RPMI8226 (cell line): ENCODE data around the gene GLIPR1L1.
A peak's percentile ranks its signal among the peaks of the same experiment; 100 is the strongest.
"Not testable (repeated sequence)": the region's sequence is repeated elsewhere in the genome, so short reads cannot be mapped to it uniquely, and the experiment has no call there.

ENCODE experiments used
- DNase-seq: peaks from one replicate; pipeline ENCODE4 v3.0.0-alpha.2; 2015

The GLIPR1L1 gene

GRCh38 chr12:75334384-75335030, at the start of gene GLIPR1L1:
GLIPR1L1 (plus strand) TSS chr12:75334670; CDS start chr12:75334729, 59 bp downstream.
- DNase-seq = peak; percentile 83

- DNase-seq = no peak
Measured at GRCh38 chr12:75288860-75289259, 45.6 kb upstream of the GLIPR1L1 start.

GRCh38 chr12:75289753-75290152, 44.7 kb upstream of the GLIPR1L1 start:
- DNase-seq = no peak

GRCh38 chr12:75291014-75291413, 43.5 kb upstream of the GLIPR1L1 start:
- no peak for DNase-seq

- DNase-seq = no peak
Measured at GRCh38 chr12:75294336-75294735, 40.1 kb upstream of the GLIPR1L1 start.

GRCh38 chr12:75294797-75295196, 39.7 kb upstream of the GLIPR1L1 start:
- DNase-seq = no peak

- no peak for DNase-seq
Measured at GRCh38 chr12:75302225-75302624, 32.2 kb upstream of the GLIPR1L1 start.

- DNase-seq = no peak
Measured at GRCh38 chr12:75302781-75303180, 31.7 kb upstream of the GLIPR1L1 start.

GRCh38 chr12:75305412-75306332, 28.8 kb upstream of the GLIPR1L1 start:
- no peak for DNase-seq

- DNase-seq = no peak
Measured at GRCh38 chr12:75308279-75308678, 26.2 kb upstream of the GLIPR1L1 start.

GRCh38 chr12:75311369-75311768, 23.1 kb upstream of the GLIPR1L1 start:
- DNase-seq = no peak

- DNase-seq = no peak
Measured at GRCh38 chr12:75315518-75315917, 19.0 kb upstream of the GLIPR1L1 start.

- DNase-seq = no peak
Measured at GRCh38 chr12:75317784-75318183, 16.7 kb upstream of the GLIPR1L1 start.

- DNase-seq = no peak
Measured at GRCh38 chr12:75322464-75322863, 12.0 kb upstream of the GLIPR1L1 start.

GRCh38 chr12:75323663-75324062, 10.8 kb upstream of the GLIPR1L1 start:
- no peak for DNase-seq

- no peak for DNase-seq
Measured at GRCh38 chr12:75327642-75328041, 6.8 kb upstream of the GLIPR1L1 start.

GRCh38 chr12:75329918-75330826, 4.3 kb upstream of the GLIPR1L1 start, which contains the start of gene CAPS2:
CAPS2 (minus strand) TSS chr12:75330324; CDS start chr12:75326498, 3,826 bp downstream.
- peak; percentile 83 for DNase-seq

GRCh38 chr12:75337905-75338304, 3.4 kb downstream of the GLIPR1L1 start:
- DNase-seq = no peak

GRCh38 chr12:75341873-75342272, 7.4 kb downstream of the GLIPR1L1 start:
- DNase-seq = no peak

GRCh38 chr12:75345531-75345930, 11.1 kb downstream of the GLIPR1L1 start:
- DNase-seq = no peak

GRCh38 chr12:75346215-75346614, 11.7 kb downstream of the GLIPR1L1 start:
- DNase-seq = not testable (repeated sequence)

GRCh38 chr12:75349946-75350345, 15.5 kb downstream of the GLIPR1L1 start:
- DNase-seq = no peak

GRCh38 chr12:75350413-75350812, 15.9 kb downstream of the GLIPR1L1 start:
- DNase-seq = no peak
